Measurements from ENCODE around the gene WIPF2. TPM values are rescaled to one million over a fixed set of nuclear protein-coding genes. Genes with fewer than 3 reads are reported as not detected.
"Not testable (repeated sequence)": the region's sequence is repeated elsewhere in the genome, so short reads cannot be mapped to it uniquely, and the experiment has no call there.

WIPF2 gene
- total RNA-seq, 1 donor = 11.8 TPM

GRCh38 chr17:40290629-40291280, 71.7 kb downstream of the WIPF2 start:
- Histone ChIP-seq H3K27me3 (ENCODE audit: insufficient read depth, low read length) (no peaks in the 10 kb centered on the region), H3K4me1 (ENCODE audit: insufficient read depth, low read length) (peaks cover 16% of the 10 kb centered on the region), H3K9me3 (ENCODE audit: low read depth, low read length) (no peaks in the 10 kb centered on the region), H3K4me3 (ENCODE audit: low read length) (no peak overlapping the region)

GRCh38 chr17:40291281-40291664, 72.2 kb downstream of the WIPF2 start:
- H3K27me3 ChIP-seq (ENCODE audit: insufficient read depth, low read length) = no peaks in the 10 kb centered on the region
- H3K4me1 ChIP-seq (ENCODE audit: insufficient read depth, low read length) = peaks cover 16% of the 10 kb centered on the region
- no peak overlapping the region for H3K4me3 ChIP-seq (ENCODE audit: low read length)
- H3K9me3 ChIP-seq (ENCODE audit: low read depth, low read length) = no peaks in the 10 kb centered on the region

GRCh38 chr17:40293363-40293762, 74.3 kb downstream of the WIPF2 start:
- no peaks in the 10 kb centered on the region for H3K27me3 ChIP-seq (ENCODE audit: insufficient read depth, low read length)
- H3K4me3 ChIP-seq (ENCODE audit: low read length) = no peak overlapping the region
- no peaks in the 10 kb centered on the region for H3K9me3 ChIP-seq (ENCODE audit: low read depth, low read length)
- H3K4me1 ChIP-seq (ENCODE audit: insufficient read depth, low read length) = peaks cover 6% of the 10 kb centered on the region

GRCh38 chr17:40295488-40296436, 76.7 kb downstream of the WIPF2 start:
- Histone ChIP-seq H3K4me1 (ENCODE audit: insufficient read depth, low read length) (no peaks in the 10 kb centered on the region), H3K4me3 (ENCODE audit: low read length) (no peak overlapping the region), H3K9me3 (ENCODE audit: low read depth, low read length) (no peaks in the 10 kb centered on the region), H3K27me3 (ENCODE audit: insufficient read depth, low read length) (no peaks in the 10 kb centered on the region)

GRCh38 chr17:40297511-40297910, 78.4 kb downstream of the WIPF2 start:
- Histone ChIP-seq H3K27me3 (ENCODE audit: insufficient read depth, low read length) (no peaks in the 10 kb centered on the region), H3K9me3 (ENCODE audit: low read depth, low read length) (no peaks in the 10 kb centered on the region), H3K4me1 (ENCODE audit: insufficient read depth, low read length) (no peaks in the 10 kb centered on the region), H3K4me3 (ENCODE audit: low read length) (no peak overlapping the region)

GRCh38 chr17:40298726-40299125, 79.6 kb downstream of the WIPF2 start:
- Histone ChIP-seq H3K27me3 (ENCODE audit: insufficient read depth, low read length) (no peaks in the 10 kb centered on the region), H3K4me1 (ENCODE audit: insufficient read depth, low read length) (peaks cover 8% of the 10 kb centered on the region), H3K9me3 (ENCODE audit: low read depth, low read length) (no peaks in the 10 kb centered on the region), H3K4me3 (ENCODE audit: low read length) (no peak overlapping the region)

- not testable (repeated sequence) for H3K4me3 ChIP-seq (ENCODE audit: low read length); H3K9me3 ChIP-seq (ENCODE audit: low read depth, low read length); H3K4me1 ChIP-seq (ENCODE audit: insufficient read depth, low read length); H3K27me3 ChIP-seq (ENCODE audit: insufficient read depth, low read length)
These were observed 80.2 kb downstream of the WIPF2 start for GRCh38 chr17:40299159-40299757.

GRCh38 chr17:40301315-40301714, 82.2 kb downstream of the WIPF2 start:
- Histone ChIP-seq H3K9me3 (ENCODE audit: low read depth, low read length) (no peaks in the 10 kb centered on the region), H3K4me3 (ENCODE audit: low read length) (no peak overlapping the region), H3K27me3 (ENCODE audit: insufficient read depth, low read length) (no peaks in the 10 kb centered on the region), H3K4me1 (ENCODE audit: insufficient read depth, low read length) (peaks cover 11% of the 10 kb centered on the region)

GRCh38 chr17:40303009-40303657, 84.0 kb downstream of the WIPF2 start:
- Histone ChIP-seq H3K27me3 (ENCODE audit: insufficient read depth, low read length) (no peaks in the 10 kb centered on the region), H3K4me1 (ENCODE audit: insufficient read depth, low read length) (peaks cover 29% of the 10 kb centered on the region), H3K9me3 (ENCODE audit: low read depth, low read length) (no peaks in the 10 kb centered on the region), H3K4me3 (ENCODE audit: low read length) (no peak overlapping the region)

GRCh38 chr17:40303708-40304551, 84.8 kb downstream of the WIPF2 start:
- Histone ChIP-seq H3K9me3 (ENCODE audit: low read depth, low read length) (no peaks in the 10 kb centered on the region), H3K27me3 (ENCODE audit: insufficient read depth, low read length) (no peaks in the 10 kb centered on the region), H3K4me1 (ENCODE audit: insufficient read depth, low read length) (peaks cover 37% of the 10 kb centered on the region), H3K4me3 (ENCODE audit: low read length) (no peak overlapping the region)

GRCh38 chr17:40304552-40304863, 85.4 kb downstream of the WIPF2 start:
- H3K4me3 ChIP-seq (ENCODE audit: low read length); H3K9me3 ChIP-seq (ENCODE audit: low read depth, low read length); H3K27me3 ChIP-seq (ENCODE audit: insufficient read depth, low read length): not testable (repeated sequence)
- peaks cover 43% of the 10 kb centered on the region for H3K4me1 ChIP-seq (ENCODE audit: insufficient read depth, low read length)

- H3K4me3 ChIP-seq (ENCODE audit: low read length); H3K9me3 ChIP-seq (ENCODE audit: low read depth, low read length); H3K27me3 ChIP-seq (ENCODE audit: insufficient read depth, low read length): not testable (repeated sequence)
- peaks cover 46% of the 10 kb centered on the region for H3K4me1 ChIP-seq (ENCODE audit: insufficient read depth, low read length)
These were observed 85.8 kb downstream of the WIPF2 start for GRCh38 chr17:40304866-40305265.

GRCh38 chr17:40306395-40306794, 87.3 kb downstream of the WIPF2 start:
- no peaks in the 10 kb centered on the region for H3K9me3 ChIP-seq (ENCODE audit: low read depth, low read length)
- H3K27me3 ChIP-seq (ENCODE audit: insufficient read depth, low read length) = no peaks in the 10 kb centered on the region
- H3K4me3 ChIP-seq (ENCODE audit: low read length) = no peak overlapping the region
- peaks cover 62% of the 10 kb centered on the region for H3K4me1 ChIP-seq (ENCODE audit: insufficient read depth, low read length)

GRCh38 chr17:40307001-40307730, 88.1 kb downstream of the WIPF2 start:
- Histone ChIP-seq H3K9me3 (ENCODE audit: low read depth, low read length) (no peaks in the 10 kb centered on the region), H3K4me1 (ENCODE audit: insufficient read depth, low read length) (peaks cover 69% of the 10 kb centered on the region), H3K27me3 (ENCODE audit: insufficient read depth, low read length) (no peaks in the 10 kb centered on the region), H3K4me3 (ENCODE audit: low read length) (no peak overlapping the region)

Data from mononuclear cell (primary cell).